Activated T-helper 17 cell treated with anti-CD3 and anti-CD28 coated beads, Interleukin-2, amount 50 U/mL, for 72 hours (primary cell): Measurements from ENCODE around the gene TCF7L1. TPM values are rescaled to one million over a fixed set of nuclear protein-coding genes. Genes with fewer than 3 reads are reported as not detected.

Experiments used
- ATAC-seq: fragments of 150-1000 bp; cut with Tn5 transposase; replicated peaks from 2 replicates; pipeline ENCODE4 v1.10.0; 2021; ENCODE audit warnings: mild to moderate bottlenecking, moderate library complexity
- H3K27ac Mint-ChIP-seq: one replicate; pipeline ENCODE4 v1.8.0; 2022; ENCODE audit warnings: mixed read lengths
- H3K27me3 Mint-ChIP-seq: one replicate; pipeline ENCODE4 v1.8.0; 2022; ENCODE audit warnings: mixed read lengths
- H3K36me3 Mint-ChIP-seq: one replicate; pipeline ENCODE4 v1.8.0; 2022; ENCODE audit warnings: low read depth, mild to moderate bottlenecking, mixed read lengths
- H3K4me1 Mint-ChIP-seq: one replicate; pipeline ENCODE4 v1.8.0; 2022; ENCODE audit warnings: mixed read lengths
- H3K4me3 Mint-ChIP-seq: one replicate; pipeline ENCODE4 v1.8.0; 2022; ENCODE audit warnings: mild to moderate bottlenecking, mixed read lengths
- H3K9me3 Mint-ChIP-seq: one replicate; pipeline ENCODE4 v1.8.0; 2022; ENCODE audit warnings: mixed read lengths
- total RNA-seq, 2 donors: library from RNA; stranded (reverse); gene quantifications; one replicate each; pipeline ENCODE4 v1.2.3, GENCODE V29; 2022

TCF7L1 gene
- total RNA-seq, 2 donors from 2014 or later = not detected

- peaks cover 12% of the 10 kb centered on the region for H3K4me1 Mint-ChIP-seq
- no peaks in the 10 kb centered on the region for H3K27me3 Mint-ChIP-seq
- no peaks in the 10 kb centered on the region for H3K9me3 Mint-ChIP-seq
- no peak for ATAC-seq
- H3K36me3 Mint-ChIP-seq = peaks cover 63% of the 10 kb centered on the region
- no peak overlapping the region for H3K4me3 Mint-ChIP-seq
- no peak overlapping the region for H3K27ac Mint-ChIP-seq
Observed at GRCh38 chr2:85357736-85358135, 224.5 kb downstream of the TCF7L1 start.

Other genes starting within 250 kb of the TCF7L1 start
- 1,000 to 10,000 TPM; 2,616 to 3,068 TPM for gene TMSB10, start 227.7 kb upstream of the TCF7L1 start, total RNA-seq
- gene KCMF1, start 162.2 kb upstream of the TCF7L1 start, total RNA-seq = 100 to 1,000 TPM in 1 of 2 donors, 10 to 100 TPM in 1; 77.3 to 108 TPM
- gene TGOLN2, start 194.6 kb downstream of the TCF7L1 start, total RNA-seq = 100 to 1,000 TPM; 109 to 139 TPM
- 10 to 100 TPM; 28.4 to 34.5 TPM for gene RETSAT, start 221.1 kb downstream of the TCF7L1 start, total RNA-seq
- gene ELMOD3, start 221.4 kb downstream of the TCF7L1 start, total RNA-seq = 10 to 100 TPM; 13.4 to 17.5 TPM